Measurements from ENCODE around the gene TMEM236. TPM values are rescaled to one million over a fixed set of nuclear protein-coding genes. Genes with fewer than 3 reads are reported as not detected.
A peak's percentile ranks its signal among the peaks of the same experiment; 100 is the strongest.

The TMEM236 gene, protein sequence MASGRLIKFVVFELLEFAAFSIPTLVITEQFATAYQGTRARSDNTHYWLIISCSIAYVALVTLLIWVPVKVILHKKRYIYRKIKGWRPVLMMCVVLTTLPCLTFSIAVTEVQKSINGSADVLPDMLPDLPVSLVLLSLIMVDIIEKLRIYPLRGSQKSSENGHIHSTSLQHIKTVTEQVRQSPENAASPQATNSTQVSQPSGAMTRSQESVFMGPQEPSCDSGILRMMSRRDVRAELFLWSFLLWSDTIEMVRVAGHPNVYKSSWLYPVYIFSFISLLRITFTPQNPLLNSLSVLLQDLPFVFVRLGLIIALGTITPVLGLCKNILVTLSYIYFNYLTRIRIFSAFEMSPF
- 0.05 and 0.37 TPM in 2 replicates for total RNA-seq (2011; cell fraction: chromatin; rRNA removed; ENCODE audit: low replicate concordance)
- 0.13 and 0.17 TPM in 2 replicates for total RNA-seq (2011; cell fraction: nucleolus; rRNA removed)
- 0.23 and 0.37 TPM in 2 replicates for total RNA-seq (2011; cell fraction: nucleoplasm; rRNA removed)
- 0.04 TPM in 1 of 2 replicates, not detected in the other for total RNA-seq (2014; rRNA removed)
- 0.04 and 0.06 TPM in 2 replicates for total RNA-seq (2014; rRNA removed; fragmentation: Illumina TruSeq; extraction: Trizol)
- total RNA-seq (2015; rRNA removed; fragmentation: Illumina TruSeq; extraction: Trizol), result 0.04 and 0.08 TPM in 2 replicates
- total RNA-seq (2021), result 0.04 TPM in 2 replicates
- 0.09 TPM in 1 of 2 replicates, not detected in the other for polyA plus RNA-seq (2011; rRNA removed)
- 0.03 and 0.13 TPM in 2 replicates for polyA plus RNA-seq (2011; cell fraction: cytosol; rRNA removed)
- 0.03 and 0.11 TPM in 2 replicates for polyA plus RNA-seq (2011; cell fraction: nucleus; rRNA removed)
- polyA plus RNA-seq (2012), result 0.03 and 0.17 TPM in 2 replicates
- polyA plus RNA-seq (2014; fragmentation: Illumina TruSeq; extraction: Trizol), result 0.08 and 0.09 TPM in 2 replicates
- polyA plus RNA-seq (2014; fragmentation: Nextera tagmentation; extraction: Ambion mirVana), result not detected
- 0.09 and 0.13 TPM in 2 replicates for polyA plus RNA-seq (2014; rRNA removed)
- 0.04 and 0.12 TPM in 2 replicates for polyA minus RNA-seq (2011; rRNA and poly(A)+ RNA removed)
- not detected in 2 replicates for polyA minus RNA-seq (2011; cell fraction: cytosol; rRNA and poly(A)+ RNA removed)
- under 0.01 TPM in 1 of 2 replicates, not detected in the other for polyA minus RNA-seq (2011; cell fraction: nucleus; rRNA and poly(A)+ RNA removed)
- Bru-seq, nascent RNA, result percentile 21 among the genes with signal in this experiment
- percentile 52 among the genes with signal in this experiment for BruChase-seq, experiment 1, labeled RNA remaining after a 2-hour chase
- percentile 51 among the genes with signal in this experiment for BruChase-seq, experiment 2, labeled RNA remaining after a 6-hour chase
- long read RNA-seq, experiment 1, result 0 reads
- long read RNA-seq, experiment 2, result 0 reads
- long read RNA-seq, experiment 3, result 0 reads

DNA sequence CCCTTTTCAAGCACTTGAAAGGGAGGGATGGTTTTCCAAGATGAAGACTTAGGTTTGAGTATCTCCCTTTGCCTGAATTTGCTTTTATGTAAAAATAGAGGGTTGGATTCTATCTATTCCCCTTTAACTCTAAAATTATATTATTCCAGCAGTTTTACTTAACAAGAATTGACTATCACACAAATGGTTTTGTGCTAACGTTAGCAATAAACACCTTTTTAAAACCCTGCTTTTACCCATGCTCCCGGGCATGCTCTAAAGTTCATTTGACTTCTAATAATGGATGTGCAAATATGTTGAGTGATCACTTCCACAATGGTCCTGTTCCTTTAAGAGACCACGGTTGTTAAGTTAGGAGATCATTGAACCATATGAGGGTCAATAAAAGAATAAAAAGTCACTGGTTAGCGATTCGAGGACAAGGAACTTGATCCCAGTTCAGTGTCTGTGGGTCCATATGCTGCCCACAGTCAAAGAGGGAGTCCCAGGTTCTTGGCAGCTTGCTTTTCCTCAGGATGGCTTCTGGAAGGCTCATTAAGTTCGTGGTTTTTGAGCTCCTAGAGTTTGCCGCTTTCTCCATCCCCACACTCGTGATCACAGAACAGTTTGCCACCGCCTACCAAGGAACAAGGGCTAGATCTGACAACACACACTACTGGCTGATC, at the start of gene TMEM236:
TMEM236 (plus strand) TSS at position 421 of the 665 bp plus-strand sequence; CDS start at position 516, 95 bp downstream.
- H3K27ac ChIP-seq (ENCODE audit: extremely low read depth, low read depth, low read length), result no peak within 1 kb of the TSS
- no peaks in the 10 kb centered on the region for H3K36me3 ChIP-seq (ENCODE audit: control insufficient read depth, insufficient read depth, low read length)
- no peak within 1 kb of the TSS for H3K4me3 ChIP-seq
- no peaks in the 10 kb centered on the region for H3K27me3 ChIP-seq (ENCODE audit: control insufficient read depth in 2 of 2, insufficient read depth in 2 of 2, low read length in 2 of 2)
- TF ChIP-seq, protein P1, sequence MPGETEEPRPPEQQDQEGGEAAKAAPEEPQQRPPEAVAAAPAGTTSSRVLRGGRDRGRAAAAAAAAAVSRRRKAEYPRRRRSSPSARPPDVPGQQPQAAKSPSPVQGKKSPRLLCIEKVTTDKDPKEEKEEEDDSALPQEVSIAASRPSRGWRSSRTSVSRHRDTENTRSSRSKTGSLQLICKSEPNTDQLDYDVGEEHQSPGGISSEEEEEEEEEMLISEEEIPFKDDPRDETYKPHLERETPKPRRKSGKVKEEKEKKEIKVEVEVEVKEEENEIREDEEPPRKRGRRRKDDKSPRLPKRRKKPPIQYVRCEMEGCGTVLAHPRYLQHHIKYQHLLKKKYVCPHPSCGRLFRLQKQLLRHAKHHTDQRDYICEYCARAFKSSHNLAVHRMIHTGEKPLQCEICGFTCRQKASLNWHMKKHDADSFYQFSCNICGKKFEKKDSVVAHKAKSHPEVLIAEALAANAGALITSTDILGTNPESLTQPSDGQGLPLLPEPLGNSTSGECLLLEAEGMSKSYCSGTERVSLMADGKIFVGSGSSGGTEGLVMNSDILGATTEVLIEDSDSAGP (CRISPR knock-in tag; IDR thresholded peaks at IDR 0.05), result 0 out of 2 replicates have a peak, but pooled peaks have one; percentile 39
- TF ChIP-seq, protein P2, sequence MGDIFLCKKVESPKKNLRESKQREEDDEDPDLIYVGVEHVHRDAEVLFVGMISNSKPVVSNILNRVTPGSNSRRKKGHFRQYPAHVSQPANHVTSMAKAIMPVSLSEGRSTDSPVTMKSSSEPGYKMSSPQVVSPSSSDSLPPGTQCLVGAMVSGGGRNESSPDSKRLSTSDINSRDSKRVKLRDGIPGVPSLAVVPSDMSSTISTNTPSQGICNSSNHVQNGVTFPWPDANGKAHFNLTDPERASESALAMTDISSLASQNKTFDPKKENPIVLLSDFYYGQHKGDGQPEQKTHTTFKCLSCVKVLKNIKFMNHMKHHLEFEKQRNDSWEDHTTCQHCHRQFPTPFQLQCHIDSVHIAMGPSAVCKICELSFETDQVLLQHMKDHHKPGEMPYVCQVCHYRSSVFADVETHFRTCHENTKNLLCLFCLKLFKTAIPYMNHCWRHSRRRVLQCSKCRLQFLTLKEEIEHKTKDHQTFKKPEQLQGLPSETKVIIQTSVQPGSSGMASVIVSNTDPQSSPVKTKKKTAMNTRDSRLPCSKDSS (IDR thresholded peaks at IDR 0.05; ENCODE audit: low read depth, partially characterized antibody), result no peak
- TF ChIP-seq ZNF316 (IDR thresholded peaks at IDR 0.05), result peak; percentile 36
- ChIA-PET POLR2A (no interaction called here), CTCF (ENCODE audit: low intra/inter-chr PET ratio) (no interaction called here)
- no peak for DNase-seq (ENCODE audit: extremely low read depth in 1 of 4, low spot score in 3 of 4)
- no TSS peak for BruUV-seq (replicated peaks)
- no peaks in the 10 kb centered on the region for H3K9me3 ChIP-seq (replicated peaks; ENCODE audit: control insufficient read depth, insufficient read depth, low read depth, low read length)
- no peak within 1 kb of the TSS for H3K4me2 ChIP-seq (ENCODE audit: insufficient read depth, low read length)
- FAIRE-seq, result no peak
- H3K9ac ChIP-seq (ENCODE audit: insufficient read depth in 1 of 2, low read depth in 2 of 2, low read length in 2 of 2), result no peak within 1 kb of the TSS
- intact Hi-C loops (cut with micrococcal nuclease) (no loop called here), in situ Hi-C loops (cut with MboI) (no loop called here)
- H3K79me2 ChIP-seq (ENCODE audit: control insufficient read depth, insufficient read depth, low read length), result no peaks in the 10 kb centered on the region
- H2AFZ ChIP-seq (ENCODE audit: low read depth, low read length), result peak within 1 kb of the TSS; percentile 34; the same call in 1 of the 2 replicates
- ATAC-seq, result no peak
- H3K4me1 ChIP-seq (replicated peaks in 1 of 2; ENCODE audit: control insufficient read depth in 2 of 2, insufficient read depth in 2 of 2, low read length in 2 of 2), result peaks cover 0 to 5% of the 10 kb centered on the region in 2 experiments; a peak in 3 of 5 replicates
- no peaks in the 10 kb centered on the region for H4K20me1 ChIP-seq (replicated peaks; ENCODE audit: control insufficient read depth, insufficient read depth, low read length)
- no peaks in the 10 kb centered on the region for H3K9me1 ChIP-seq (ENCODE audit: control insufficient read depth, insufficient read depth, low read length)
- 21% methylated on average over 9 of the region's 9 CpGs for WGBS (ENCODE audit: insufficient coverage, low coverage, missing lambda C conversion rate)
